Measurements from ENCODE around the gene C19orf25.

DNA sequence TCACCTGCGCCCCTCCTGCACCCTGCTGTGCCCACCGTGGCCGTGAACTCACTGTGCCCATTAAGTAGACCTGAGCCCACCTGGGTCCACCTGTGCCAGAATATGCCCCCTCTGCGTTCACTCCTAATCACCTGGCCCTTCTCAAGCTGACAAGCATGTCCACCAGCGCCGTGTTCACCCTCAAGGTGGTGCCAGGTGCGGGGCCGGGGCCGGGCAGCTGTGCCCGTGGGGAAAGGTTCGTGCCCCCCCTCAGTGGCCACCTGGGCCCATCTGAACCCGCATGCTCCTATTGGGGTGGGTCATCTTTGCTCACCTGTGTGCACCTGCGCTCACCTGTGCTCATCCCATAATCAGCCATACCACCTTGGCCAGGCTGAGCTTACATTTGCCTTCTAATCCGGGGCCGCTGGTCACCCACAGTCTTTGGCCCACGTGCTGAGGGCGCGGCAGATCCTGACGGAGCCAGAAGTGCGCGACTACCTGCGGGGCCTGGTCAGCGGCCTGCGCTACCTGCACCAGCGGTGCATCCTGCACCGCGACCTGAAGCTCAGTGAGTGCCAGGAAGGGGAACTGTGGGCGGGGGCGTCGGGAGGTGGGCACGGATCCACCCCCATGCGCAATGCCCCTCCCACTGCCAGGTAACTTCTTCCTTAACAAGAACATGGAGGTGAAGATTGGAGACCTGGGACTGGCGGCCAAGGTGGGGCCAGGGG, 47.2 kb upstream of the C19orf25 start:
- TF ChIP-seq, protein P1, sequence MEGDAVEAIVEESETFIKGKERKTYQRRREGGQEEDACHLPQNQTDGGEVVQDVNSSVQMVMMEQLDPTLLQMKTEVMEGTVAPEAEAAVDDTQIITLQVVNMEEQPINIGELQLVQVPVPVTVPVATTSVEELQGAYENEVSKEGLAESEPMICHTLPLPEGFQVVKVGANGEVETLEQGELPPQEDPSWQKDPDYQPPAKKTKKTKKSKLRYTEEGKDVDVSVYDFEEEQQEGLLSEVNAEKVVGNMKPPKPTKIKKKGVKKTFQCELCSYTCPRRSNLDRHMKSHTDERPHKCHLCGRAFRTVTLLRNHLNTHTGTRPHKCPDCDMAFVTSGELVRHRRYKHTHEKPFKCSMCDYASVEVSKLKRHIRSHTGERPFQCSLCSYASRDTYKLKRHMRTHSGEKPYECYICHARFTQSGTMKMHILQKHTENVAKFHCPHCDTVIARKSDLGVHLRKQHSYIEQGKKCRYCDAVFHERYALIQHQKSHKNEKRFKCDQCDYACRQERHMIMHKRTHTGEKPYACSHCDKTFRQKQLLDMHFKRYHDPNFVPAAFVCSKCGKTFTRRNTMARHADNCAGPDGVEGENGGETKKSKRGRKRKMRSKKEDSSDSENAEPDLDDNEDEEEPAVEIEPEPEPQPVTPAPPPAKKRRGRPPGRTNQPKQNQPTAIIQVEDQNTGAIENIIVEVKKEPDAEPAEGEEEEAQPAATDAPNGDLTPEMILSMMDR (IDR thresholded peaks at IDR 0.05; ENCODE audit: insufficient read depth, low read length) = no peak
- TF ChIP-seq GABPA (IDR thresholded peaks at IDR 0.05; ENCODE audit: low read depth) (no peak), POLR2AphosphoS5 (IDR thresholded peaks at IDR 0.05; ENCODE audit: low read depth) (no peak)
